Measurements from ENCODE around the gene CEP41. TPM values are rescaled to one million over a fixed set of nuclear protein-coding genes. Genes with fewer than 3 reads are reported as not detected.

CEP41 gene
- total and polyA plus RNA-seq, 4 donors, result 2.3 to 3.5 (median 2.8) TPM

DNA sequence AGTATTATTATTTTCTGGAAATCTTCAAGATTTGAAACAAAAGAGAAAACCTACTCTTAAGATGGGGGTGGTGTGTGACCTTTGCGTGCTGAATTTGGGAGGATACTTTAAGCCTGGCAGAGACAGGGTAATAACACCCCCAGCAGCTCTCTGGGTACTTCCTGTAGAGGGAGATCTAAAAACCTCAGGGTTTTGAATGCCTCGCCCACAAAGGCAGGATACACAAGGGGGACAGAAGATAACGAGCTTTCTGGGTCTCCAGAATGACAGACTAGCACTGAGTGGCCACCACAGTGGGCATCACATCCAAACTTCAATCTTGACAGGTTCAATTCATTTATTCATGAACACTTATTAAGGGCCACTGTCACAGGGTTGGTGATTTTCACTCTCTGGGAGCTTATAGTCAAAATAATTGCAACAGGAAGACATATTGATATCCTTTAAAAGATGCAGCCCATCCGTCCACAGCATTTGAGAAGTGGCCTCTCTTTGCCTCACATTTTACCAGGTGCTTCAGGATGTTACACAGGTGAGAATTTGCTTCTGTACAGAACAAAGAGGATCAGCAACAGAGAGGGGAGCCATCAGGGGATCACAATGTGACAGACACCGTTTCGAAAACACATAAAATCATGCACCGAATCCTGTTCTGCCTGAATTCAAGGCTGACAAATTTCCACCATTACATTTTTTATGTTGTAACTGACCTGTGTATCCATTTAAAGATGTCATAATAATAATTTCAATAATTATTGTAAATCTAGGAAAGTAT, 46.2 kb downstream of the CEP41 start:
- Histone ChIP-seq H3K9me3 (ENCODE audit: control insufficient read depth in 4 of 4, low read length in 3 of 4) (no peaks in the 10 kb centered on the region), H3K36me3 (ENCODE audit: control insufficient read depth in 4 of 4, insufficient read depth in 3 of 4, low read depth in 1 of 4, low read length in 3 of 4) (no peaks in the 10 kb centered on the region), H3K27me3 (ENCODE audit: control insufficient read depth in 4 of 4, insufficient read depth in 4 of 4, low read length in 3 of 4) (no peaks in the 10 kb centered on the region), H3K9ac (ENCODE audit: low read depth in 1 of 2, low read length in 2 of 2) (no peak overlapping the region), H3K4me1 (ENCODE audit: control insufficient read depth in 4 of 4, insufficient read depth in 4 of 4, low read length in 3 of 4) (no peaks in the 10 kb centered on the region), H3K27ac (ENCODE audit: low read depth in 1 of 2, low read length in 2 of 2) (no peak overlapping the region), H3K4me3 (ENCODE audit: low read depth in 1 of 3, low read length in 3 of 3) (no peak overlapping the region)
- DNase-seq (ENCODE audit: low spot score), result no peak
- no peak for TF ChIP-seq NR2F2 (IDR thresholded peaks at IDR 0.05)
- no peak for TF ChIP-seq HNF4G (IDR thresholded peaks at IDR 0.05)
- TF ChIP-seq RXRA (IDR thresholded peaks at IDR 0.05), result no peak
- TF ChIP-seq JUND (IDR thresholded peaks at IDR 0.05), result no peak
- no peak for TF ChIP-seq FOXA2 (IDR thresholded peaks at IDR 0.05)
- TF ChIP-seq TAF1 (conservative IDR thresholded peaks at IDR 0.05), result no peak
- no peak for TF ChIP-seq MAX (IDR thresholded peaks at IDR 0.05)
- no peak for TF ChIP-seq RAD21 (IDR thresholded peaks at IDR 0.05)
- TF ChIP-seq, protein P1, sequence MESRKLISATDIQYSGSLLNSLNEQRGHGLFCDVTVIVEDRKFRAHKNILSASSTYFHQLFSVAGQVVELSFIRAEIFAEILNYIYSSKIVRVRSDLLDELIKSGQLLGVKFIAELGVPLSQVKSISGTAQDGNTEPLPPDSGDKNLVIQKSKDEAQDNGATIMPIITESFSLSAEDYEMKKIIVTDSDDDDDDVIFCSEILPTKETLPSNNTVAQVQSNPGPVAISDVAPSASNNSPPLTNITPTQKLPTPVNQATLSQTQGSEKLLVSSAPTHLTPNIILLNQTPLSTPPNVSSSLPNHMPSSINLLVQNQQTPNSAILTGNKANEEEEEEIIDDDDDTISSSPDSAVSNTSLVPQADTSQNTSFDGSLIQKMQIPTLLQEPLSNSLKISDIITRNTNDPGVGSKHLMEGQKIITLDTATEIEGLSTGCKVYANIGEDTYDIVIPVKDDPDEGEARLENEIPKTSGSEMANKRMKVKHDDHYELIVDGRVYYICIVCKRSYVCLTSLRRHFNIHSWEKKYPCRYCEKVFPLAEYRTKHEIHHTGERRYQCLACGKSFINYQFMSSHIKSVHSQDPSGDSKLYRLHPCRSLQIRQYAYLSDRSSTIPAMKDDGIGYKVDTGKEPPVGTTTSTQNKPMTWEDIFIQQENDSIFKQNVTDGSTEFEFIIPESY (IDR thresholded peaks at IDR 0.05), result no peak
- no peak for TF ChIP-seq HNF4A (conservative IDR thresholded peaks at IDR 0.05)
- TF ChIP-seq EGR1 (IDR thresholded peaks at IDR 0.05; ENCODE audit: low read depth in 2 of 2), result no peak
- TF ChIP-seq YY1 (IDR thresholded peaks at IDR 0.05), result no peak
- 80% methylated on average over 7 of the region's 7 CpGs for WGBS

DNA sequence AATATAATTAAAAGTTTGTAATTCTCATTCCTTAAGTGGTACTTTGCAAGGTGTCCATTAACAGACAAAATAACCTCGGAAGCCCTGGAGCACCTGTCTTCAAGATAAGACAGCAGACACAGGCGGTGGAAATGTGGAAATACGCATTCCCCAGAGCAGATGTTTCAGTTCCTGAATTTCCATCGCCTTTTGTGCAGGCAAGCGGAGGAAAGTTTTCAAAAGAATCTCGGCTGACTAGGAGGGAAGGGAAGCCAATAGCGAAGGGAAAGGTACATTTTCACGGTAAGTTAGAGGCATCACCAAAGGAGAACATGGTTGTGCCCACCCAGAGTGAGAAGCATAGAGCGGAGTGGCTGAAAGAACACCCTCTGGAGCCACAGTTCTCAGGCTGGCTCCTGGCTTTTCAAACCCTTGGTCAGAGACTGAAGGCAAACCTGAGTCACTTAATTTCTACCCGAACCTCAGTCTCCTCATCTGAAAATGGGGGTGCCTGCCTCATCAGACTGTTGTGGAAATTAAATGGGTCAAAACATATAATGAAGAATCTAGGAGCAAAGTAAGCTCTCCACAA, 46.9 kb downstream of the CEP41 start:
- Histone ChIP-seq H3K9ac (ENCODE audit: low read depth in 1 of 2, low read length in 2 of 2) (no peak overlapping the region), H3K27ac (ENCODE audit: low read depth in 1 of 2, low read length in 2 of 2) (no peak overlapping the region), H3K4me3 (ENCODE audit: low read depth in 1 of 3, low read length in 3 of 3) (no peak overlapping the region), H3K36me3 (ENCODE audit: control insufficient read depth in 4 of 4, insufficient read depth in 3 of 4, low read depth in 1 of 4, low read length in 3 of 4) (no peaks in the 10 kb centered on the region), H3K4me1 (ENCODE audit: control insufficient read depth in 4 of 4, insufficient read depth in 4 of 4, low read length in 3 of 4) (no peaks in the 10 kb centered on the region), H3K27me3 (ENCODE audit: control insufficient read depth in 4 of 4, insufficient read depth in 4 of 4, low read length in 3 of 4) (no peaks in the 10 kb centered on the region), H3K9me3 (ENCODE audit: control insufficient read depth in 4 of 4, low read length in 3 of 4) (no peaks in the 10 kb centered on the region)
- WGBS, result 85% methylated on average over 10 of the region's 10 CpGs
- DNase-seq (ENCODE audit: low spot score), result no peak
- TF ChIP-seq SP1 (IDR thresholded peaks at IDR 0.05) (no peak), REST (IDR thresholded peaks at IDR 0.05) (no peak)
